Measurements from ENCODE around the gene NDUFV2.

DNA sequence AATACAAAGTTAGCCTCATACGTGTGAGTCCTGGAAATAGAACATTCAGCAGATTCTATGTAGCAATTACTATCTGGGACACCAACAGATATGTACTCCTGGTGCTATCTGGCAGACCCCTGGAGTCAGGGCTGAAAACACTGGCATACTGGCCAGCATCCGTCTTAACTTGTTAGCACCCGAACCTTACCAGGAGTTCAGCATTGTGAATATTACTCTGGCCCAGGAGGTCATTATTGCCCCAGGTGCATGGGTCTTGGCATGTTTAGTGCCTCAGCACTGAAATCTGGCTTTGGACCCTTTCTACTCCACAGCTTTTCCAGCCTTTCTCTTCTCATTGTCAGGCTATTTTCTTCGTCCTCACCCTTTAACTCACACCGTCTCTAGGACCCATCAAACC lies 11.9 kb upstream of the NDUFV2 start:
- TF ChIP-seq, protein P1, sequence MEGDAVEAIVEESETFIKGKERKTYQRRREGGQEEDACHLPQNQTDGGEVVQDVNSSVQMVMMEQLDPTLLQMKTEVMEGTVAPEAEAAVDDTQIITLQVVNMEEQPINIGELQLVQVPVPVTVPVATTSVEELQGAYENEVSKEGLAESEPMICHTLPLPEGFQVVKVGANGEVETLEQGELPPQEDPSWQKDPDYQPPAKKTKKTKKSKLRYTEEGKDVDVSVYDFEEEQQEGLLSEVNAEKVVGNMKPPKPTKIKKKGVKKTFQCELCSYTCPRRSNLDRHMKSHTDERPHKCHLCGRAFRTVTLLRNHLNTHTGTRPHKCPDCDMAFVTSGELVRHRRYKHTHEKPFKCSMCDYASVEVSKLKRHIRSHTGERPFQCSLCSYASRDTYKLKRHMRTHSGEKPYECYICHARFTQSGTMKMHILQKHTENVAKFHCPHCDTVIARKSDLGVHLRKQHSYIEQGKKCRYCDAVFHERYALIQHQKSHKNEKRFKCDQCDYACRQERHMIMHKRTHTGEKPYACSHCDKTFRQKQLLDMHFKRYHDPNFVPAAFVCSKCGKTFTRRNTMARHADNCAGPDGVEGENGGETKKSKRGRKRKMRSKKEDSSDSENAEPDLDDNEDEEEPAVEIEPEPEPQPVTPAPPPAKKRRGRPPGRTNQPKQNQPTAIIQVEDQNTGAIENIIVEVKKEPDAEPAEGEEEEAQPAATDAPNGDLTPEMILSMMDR (IDR thresholded peaks at IDR 0.05; ENCODE audit: insufficient read depth, low read length, poor library complexity, severe bottlenecking): no peak
- no peak for TF ChIP-seq EZH2phosphoT487 (conservative IDR thresholded peaks at IDR 0.05; ENCODE audit: low read length)

All from SU-DHL-6 (cell line).